Measurements from ENCODE around the gene SNAPC4.

The SNAPC4 gene

DNA sequence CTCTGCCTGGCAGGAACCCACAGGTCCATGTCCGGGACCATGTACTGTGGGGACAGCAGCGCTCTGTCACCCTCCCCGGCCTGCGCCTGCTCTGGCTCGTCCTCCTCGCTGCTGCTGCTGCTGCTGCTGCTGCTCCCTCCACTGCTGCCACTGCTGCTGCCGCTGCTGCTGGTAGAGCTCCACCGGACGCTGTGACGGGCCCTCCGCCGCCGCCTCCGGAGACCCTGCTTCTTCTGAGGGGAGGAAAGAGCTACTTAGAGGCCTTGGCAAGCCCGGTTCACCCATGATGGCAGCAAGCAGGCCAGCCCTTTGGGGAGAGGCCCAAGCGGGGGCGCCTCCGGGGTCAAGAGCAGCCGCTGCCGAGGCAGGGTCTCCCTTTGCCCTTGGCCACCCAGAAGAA, 16.5 kb downstream of the SNAPC4 start:
- in situ Hi-C loops (cut with MboI; ENCODE audit: low pct_unique_long_range_greater_than_20kb, low sequenced_read_pairs, unreplicated experiment), result no loop called here
- no peak for DNase-seq (ENCODE audit: low spot score)
- TF ChIP-seq, protein P1, sequence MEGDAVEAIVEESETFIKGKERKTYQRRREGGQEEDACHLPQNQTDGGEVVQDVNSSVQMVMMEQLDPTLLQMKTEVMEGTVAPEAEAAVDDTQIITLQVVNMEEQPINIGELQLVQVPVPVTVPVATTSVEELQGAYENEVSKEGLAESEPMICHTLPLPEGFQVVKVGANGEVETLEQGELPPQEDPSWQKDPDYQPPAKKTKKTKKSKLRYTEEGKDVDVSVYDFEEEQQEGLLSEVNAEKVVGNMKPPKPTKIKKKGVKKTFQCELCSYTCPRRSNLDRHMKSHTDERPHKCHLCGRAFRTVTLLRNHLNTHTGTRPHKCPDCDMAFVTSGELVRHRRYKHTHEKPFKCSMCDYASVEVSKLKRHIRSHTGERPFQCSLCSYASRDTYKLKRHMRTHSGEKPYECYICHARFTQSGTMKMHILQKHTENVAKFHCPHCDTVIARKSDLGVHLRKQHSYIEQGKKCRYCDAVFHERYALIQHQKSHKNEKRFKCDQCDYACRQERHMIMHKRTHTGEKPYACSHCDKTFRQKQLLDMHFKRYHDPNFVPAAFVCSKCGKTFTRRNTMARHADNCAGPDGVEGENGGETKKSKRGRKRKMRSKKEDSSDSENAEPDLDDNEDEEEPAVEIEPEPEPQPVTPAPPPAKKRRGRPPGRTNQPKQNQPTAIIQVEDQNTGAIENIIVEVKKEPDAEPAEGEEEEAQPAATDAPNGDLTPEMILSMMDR (IDR thresholded peaks at IDR 0.05; ENCODE audit: extremely low read depth, insufficient read depth, missing control alignments), result no peak

DNA sequence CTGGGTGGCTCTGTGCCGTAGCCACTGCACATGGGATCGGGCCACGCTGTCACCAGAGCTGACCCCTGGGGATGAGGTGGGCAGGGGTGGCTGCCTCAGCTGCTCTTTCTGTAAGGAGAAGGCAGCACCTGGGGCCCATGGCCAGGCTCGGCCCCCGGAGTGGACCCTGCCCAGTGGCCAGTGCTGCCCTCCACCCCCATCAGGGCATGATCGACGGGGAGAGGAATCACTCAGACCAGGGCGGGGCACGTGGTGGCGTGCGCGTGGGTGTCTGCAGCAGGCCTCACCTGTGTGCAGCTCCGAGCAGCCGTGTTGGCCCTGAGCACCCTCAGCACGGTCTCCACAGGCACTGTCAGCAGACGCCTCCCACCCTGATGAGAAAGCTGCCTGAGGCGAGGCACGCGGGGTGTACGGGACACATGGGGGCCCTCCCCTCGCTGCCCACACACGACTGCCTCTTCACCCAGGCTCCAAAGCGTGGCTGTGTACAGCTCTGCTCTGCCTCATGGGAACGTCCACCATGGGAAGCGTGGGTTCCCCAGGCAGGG, 17.9 kb downstream of the SNAPC4 start:
- no peak for DNase-seq (ENCODE audit: low spot score)
- in situ Hi-C loops (cut with MboI; ENCODE audit: low pct_unique_long_range_greater_than_20kb, low sequenced_read_pairs, unreplicated experiment), result no loop called here
- TF ChIP-seq, protein P1 (IDR thresholded peaks at IDR 0.05; ENCODE audit: extremely low read depth, insufficient read depth, missing control alignments), result no peak

DNA sequence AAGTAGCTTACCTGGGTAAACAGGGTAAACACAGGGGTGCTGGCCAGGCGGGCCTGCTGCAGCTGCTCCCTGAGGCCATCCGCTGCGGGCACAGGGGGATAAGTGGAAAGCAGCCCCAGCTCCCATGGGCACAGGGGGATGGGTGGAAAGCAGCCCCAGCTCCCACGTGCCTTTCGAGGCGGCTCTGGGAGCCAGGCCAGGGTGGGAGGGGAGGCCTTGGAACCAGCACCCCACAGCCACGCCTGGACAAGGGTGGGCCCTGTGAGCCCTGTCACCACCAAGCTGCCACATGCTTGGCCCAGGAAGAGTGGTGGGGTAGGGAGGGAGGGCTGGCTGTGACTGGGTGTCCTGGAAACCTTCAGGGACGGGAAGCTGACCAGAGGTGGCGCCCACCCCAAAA, 18.7 kb downstream of the SNAPC4 start:
- DNase-seq (ENCODE audit: low spot score), result no peak
- TF ChIP-seq, protein P1 (IDR thresholded peaks at IDR 0.05; ENCODE audit: extremely low read depth, insufficient read depth, missing control alignments), result no peak
- in situ Hi-C loops (cut with MboI; ENCODE audit: low pct_unique_long_range_greater_than_20kb, low sequenced_read_pairs, unreplicated experiment), result no loop called here

DNA sequence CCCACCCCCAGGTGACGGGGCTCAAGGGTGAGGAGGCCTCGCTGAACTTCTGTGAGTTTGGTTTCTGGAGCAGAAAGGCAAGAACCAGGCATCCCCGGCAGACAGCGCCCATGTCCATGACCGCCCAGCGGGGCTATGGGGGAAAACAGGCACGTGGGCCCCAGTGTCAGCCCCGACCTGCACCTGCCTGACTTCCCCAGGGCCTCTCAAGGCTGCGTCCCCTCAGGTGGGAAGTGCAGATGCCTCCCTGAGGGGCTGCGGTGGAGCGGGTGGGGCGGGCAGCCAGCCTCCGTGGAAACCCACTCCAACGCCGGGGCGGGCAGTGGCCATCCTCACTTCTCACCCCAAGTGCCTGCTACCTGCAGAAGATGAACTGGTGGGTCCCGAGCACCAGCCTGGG, 19.6 kb downstream of the SNAPC4 start:
- TF ChIP-seq, protein P1 (IDR thresholded peaks at IDR 0.05; ENCODE audit: extremely low read depth, insufficient read depth, missing control alignments), result no peak
- DNase-seq (ENCODE audit: low spot score), result no peak
- in situ Hi-C loops (cut with MboI; ENCODE audit: low pct_unique_long_range_greater_than_20kb, low sequenced_read_pairs, unreplicated experiment), result no loop called here

DNA sequence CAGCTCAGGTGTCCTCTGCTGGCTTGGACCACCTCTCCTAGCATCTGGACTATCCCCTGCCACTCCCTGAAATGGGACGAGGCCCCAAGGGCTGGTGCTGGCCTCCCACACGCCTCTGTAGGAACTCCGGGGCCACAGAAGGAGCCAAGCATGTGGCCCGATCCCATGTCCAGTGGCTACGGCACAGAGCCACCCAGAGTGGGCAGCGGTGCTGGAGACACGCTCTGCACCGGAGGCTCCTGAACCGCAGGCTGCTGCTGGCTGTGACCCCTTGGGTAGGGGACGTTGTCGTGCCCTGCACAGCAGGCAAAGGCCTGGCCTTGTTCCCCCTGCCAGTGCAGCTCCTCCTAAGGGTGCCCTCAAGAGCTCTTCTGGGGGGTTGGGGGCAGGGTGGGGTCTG, 20.1 kb downstream of the SNAPC4 start:
- DNase-seq (ENCODE audit: low spot score), result no peak
- in situ Hi-C loops (cut with MboI; ENCODE audit: low pct_unique_long_range_greater_than_20kb, low sequenced_read_pairs, unreplicated experiment), result no loop called here
- TF ChIP-seq, protein P1 (IDR thresholded peaks at IDR 0.05; ENCODE audit: extremely low read depth, insufficient read depth, missing control alignments), result no peak

DNA sequence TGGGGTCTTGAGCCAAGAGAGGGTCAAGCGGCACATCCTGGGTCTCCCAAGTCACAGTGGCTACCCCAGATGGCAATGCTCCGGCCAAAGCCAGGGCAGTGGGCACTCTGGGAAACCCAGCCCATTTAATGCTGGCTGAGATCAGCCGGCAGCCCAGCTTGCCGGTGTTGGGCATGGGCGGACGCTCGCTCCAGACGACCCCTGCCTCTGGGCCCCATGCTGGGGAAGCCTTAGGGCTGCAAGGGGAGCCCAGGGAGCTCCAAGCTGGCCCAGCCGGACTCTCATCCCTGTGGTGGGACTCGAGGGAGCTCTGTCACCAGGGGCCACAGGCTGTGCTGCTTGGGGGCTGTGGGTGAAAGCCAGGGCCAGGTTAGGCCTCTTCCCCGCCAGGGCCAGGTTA, 20.6 kb downstream of the SNAPC4 start:
- DNase-seq (ENCODE audit: low spot score), result no peak
- TF ChIP-seq, protein P1 (IDR thresholded peaks at IDR 0.05; ENCODE audit: extremely low read depth, insufficient read depth, missing control alignments), result no peak
- in situ Hi-C loops (cut with MboI; ENCODE audit: low pct_unique_long_range_greater_than_20kb, low sequenced_read_pairs, unreplicated experiment), result no loop called here

DNA sequence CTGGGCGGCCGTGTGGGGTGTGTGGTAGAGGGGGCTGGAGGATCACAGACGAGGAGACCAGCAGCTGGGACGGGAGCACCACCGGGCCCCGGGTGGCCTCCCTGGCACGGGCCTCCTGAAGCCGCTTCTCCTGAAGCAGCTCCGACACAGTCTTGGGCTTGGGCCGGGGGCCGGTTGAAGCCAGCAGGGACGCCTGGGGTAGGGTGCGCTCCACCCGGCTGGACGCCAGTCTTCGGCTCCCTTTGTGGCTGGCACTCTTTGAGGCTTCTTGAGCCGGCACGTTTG, 21.0 kb downstream of the SNAPC4 start:
- no peak for DNase-seq (ENCODE audit: low spot score)
- TF ChIP-seq, protein P1 (IDR thresholded peaks at IDR 0.05; ENCODE audit: extremely low read depth, insufficient read depth, missing control alignments), result no peak
- in situ Hi-C loops (cut with MboI; ENCODE audit: low pct_unique_long_range_greater_than_20kb, low sequenced_read_pairs, unreplicated experiment), result no loop called here

Measured in GM13977 (cell line).